Esophagus muscularis mucosa (tissue), 4 donors: Measurements from ENCODE around the gene GNG11. TPM values are rescaled to one million over a fixed set of nuclear protein-coding genes. Genes with fewer than 3 reads are reported as not detected.

ENCODE experiments used
- DNase-seq: peaks from one replicate; pipeline ENCODE4 v3.0.0-alpha.2; 2017; ENCODE audit errors: extremely low spot score
- H3K27ac ChIP-seq, 4 donors: fragments of 200-600 bp; sonication (generic); replicated peaks in 1 of 4; 1 replicate in 3 of 4; 2 replicates in 1 of 4; pipeline ENCODE4 v1.5.1; 2016 to 2019; ENCODE audit warnings: mild to moderate bottlenecking in 1 of 4
- H3K27me3 ChIP-seq, 4 donors: fragments of 200-600 bp; sonication (generic); one replicate each; pipeline versions ENCODE4 v1.5.1 to v1.6.0; 2016 to 2019
- H3K36me3 ChIP-seq, 4 donors: fragments of 200-600 bp; sonication (generic); one replicate each; pipeline ENCODE4 v1.5.1; 2016 to 2019
- H3K4me1 ChIP-seq, 4 donors: fragments of 200-600 bp; sonication (generic); one replicate each; pipeline ENCODE4 v1.5.1; 2016 to 2019
- H3K4me3 ChIP-seq, 4 donors: fragments of 200-600 bp; sonication (generic); 1 replicate in 2 of 4; 2 replicates in 2 of 4; pipeline ENCODE4 v1.5.1; 2016 to 2019; ENCODE audit warnings: mild to moderate bottlenecking in 4 of 4, moderate library complexity in 1 of 4
- H3K9me3 ChIP-seq, 4 donors: fragments of 200-600 bp; sonication (generic); 1 replicate in 3 of 4; 2 replicates in 1 of 4; pipeline ENCODE4 v1.5.1; 2016 to 2019
- CTCF ChIP-seq, 3 experiments: fragments of 200-600 bp in 2 of 3; fragments of 450-650 bp in 1 of 3; sonication (generic) in 2 of 3; IDR thresholded peaks; one replicate each; pipeline ENCODE4 v1.5.1; 2017 to 2019; ENCODE audit warnings: antibody characterized with exemption in 3 of 3, mild to moderate bottlenecking in 2 of 3, moderate library complexity in 1 of 3
- EP300 ChIP-seq: sonication (generic); formaldehyde crosslinking; IDR thresholded peaks from one replicate; pipeline ENCODE4 v1.6.1; 2017; ENCODE audit warnings: antibody characterized with exemption
- POLR2A ChIP-seq: fragments of 450-650 bp; IDR thresholded peaks from one replicate; pipeline ENCODE4 v1.6.1; 2017; ENCODE audit warnings: antibody characterized with exemption, moderate library complexity, mild to moderate bottlenecking, low read depth
- POLR2AphosphoS5 ChIP-seq, 2 donors: sonication (generic); formaldehyde crosslinking; IDR thresholded peaks; one replicate each; pipeline ENCODE4 v1.6.1; 2017; ENCODE audit warnings: antibody characterized with exemption in 2 of 2
- whole genome bisulfite sequencing: methylation state at CpG from one replicate; pipeline ENCODE4 v1.1.5; 2018; 5-methylcytosine and 5-hydroxymethylcytosine counted together
- intact Hi-C: fragments of 100-400 bp; cut with DNase I; formaldehyde crosslinking; loops from one replicate; pipeline ENCODE4 v1.15.1; 2023
- total RNA-seq, 4 donors: library from RNA; depleted of rRNA; stranded (reverse); fragments of >200 nt; gene quantifications; one replicate each; pipeline versions ENCODE4 v1.1.0 to v1.2.1, GENCODE V29; 2016

Gene GNG11
- total RNA-seq, 4 donors from 2014 or later: 19.9 to 26.0 (median 22.3) TPM

- WGBS: 63% methylated on average over 5 of the region's 5 CpGs
- Histone ChIP-seq H3K27ac (peak overlapping the region in 2 of 4 donors; percentile 25 to 32), H3K4me1 (peaks cover 0 to 19% (median 0%) of the 10 kb centered on the region in 4 donors), H3K36me3 (no peaks in the 10 kb centered on the region), H3K4me3 (no peak overlapping the region), H3K27me3 (no peaks in the 10 kb centered on the region), H3K9me3 (no peaks in the 10 kb centered on the region)
- DNase-seq: no peak
- intact Hi-C loops: no loop called here
- no peak for TF ChIP-seq POLR2AphosphoS5 (IDR thresholded peaks at IDR 0.05)
- TF ChIP-seq CTCF (IDR thresholded peaks at IDR 0.05): no peak
- TF ChIP-seq POLR2A: no peak
- TF ChIP-seq EP300: no peak
Measured at GRCh38 chr7:93945756-93946535, 24.4 kb downstream of the GNG11 start.

GRCh38 chr7:93948106-93948505 lies 26.6 kb downstream of the GNG11 start:
- Histone ChIP-seq H3K4me1 (peaks cover 0 to 19% (median 0%) of the 10 kb centered on the region in 4 donors), H3K4me3 (no peak overlapping the region), H3K9me3 (no peaks in the 10 kb centered on the region), H3K27me3 (no peaks in the 10 kb centered on the region), H3K36me3 (no peaks in the 10 kb centered on the region), H3K27ac (no peak overlapping the region)
- DNase-seq: no peak
- TF ChIP-seq POLR2A: no peak
- no peak for TF ChIP-seq EP300
- no peak for TF ChIP-seq POLR2AphosphoS5 (IDR thresholded peaks at IDR 0.05)
- TF ChIP-seq CTCF (IDR thresholded peaks at IDR 0.05): no peak
- 78% methylated on average over 1 of the region's 1 CpG for WGBS
- intact Hi-C loops: no loop called here

- H3K4me3 ChIP-seq: no peak overlapping the region
- H3K27ac ChIP-seq: no peak overlapping the region
- TF ChIP-seq POLR2AphosphoS5 (IDR thresholded peaks at IDR 0.05): no peak
- TF ChIP-seq POLR2A: no peak
- TF ChIP-seq EP300: no peak
- TF ChIP-seq CTCF (IDR thresholded peaks at IDR 0.05): no peak
- H3K4me1 ChIP-seq: peaks cover 0 to 17% (median 0%) of the 10 kb centered on the region in 4 donors
- H3K27me3 ChIP-seq: no peaks in the 10 kb centered on the region
- 63% methylated on average over 2 of the region's 2 CpGs for WGBS
- no peaks in the 10 kb centered on the region for H3K36me3 ChIP-seq
- DNase-seq: no peak
- intact Hi-C loops: no loop called here
- H3K9me3 ChIP-seq: no peaks in the 10 kb centered on the region
Measured at GRCh38 chr7:93948873-93949272, 27.3 kb downstream of the GNG11 start.

GRCh38 chr7:93949423-93949822 lies 27.9 kb downstream of the GNG11 start:
- H3K27me3 ChIP-seq: no peaks in the 10 kb centered on the region
- H3K36me3 ChIP-seq: no peaks in the 10 kb centered on the region
- H3K27ac ChIP-seq: no peak overlapping the region
- peaks cover 0 to 12% (median 0%) of the 10 kb centered on the region in 4 donors for H3K4me1 ChIP-seq
- 75% methylated on average over 1 of the region's 1 CpG for WGBS
- intact Hi-C loops: no loop called here
- no peak overlapping the region for H3K4me3 ChIP-seq
- no peaks in the 10 kb centered on the region for H3K9me3 ChIP-seq
- DNase-seq: no peak
- TF ChIP-seq CTCF (IDR thresholded peaks at IDR 0.05): no peak
- no peak for TF ChIP-seq POLR2AphosphoS5 (IDR thresholded peaks at IDR 0.05)

- intact Hi-C loops: no loop called here
- DNase-seq: no peak
- Histone ChIP-seq H3K4me3 (no peak overlapping the region), H3K27ac (no peak overlapping the region), H3K36me3 (no peaks in the 10 kb centered on the region), H3K4me1 (no peaks in the 10 kb centered on the region), H3K27me3 (no peaks in the 10 kb centered on the region), H3K9me3 (no peaks in the 10 kb centered on the region)
- 88% methylated on average over 2 of the region's 2 CpGs for WGBS
- TF ChIP-seq POLR2AphosphoS5 (IDR thresholded peaks at IDR 0.05) (no peak), POLR2A (no peak), CTCF (IDR thresholded peaks at IDR 0.05) (no peak), EP300 (no peak)
Measured at GRCh38 chr7:93955304-93955703, 33.8 kb downstream of the GNG11 start.
